LoVo (cell line): ENCODE measurements around the gene PTGS1.
"Not testable (repeated sequence)": the region's sequence is repeated elsewhere in the genome, so short reads cannot be mapped to it uniquely, and the experiment has no call there.

Experiments
- DNase-seq: peaks from one replicate; pipeline ENCODE4 v3.0.0-alpha.2; 2016; ENCODE audit warnings: low spot score

Gene PTGS1

GRCh38 chr9:122347348-122348287 is 23.2 kb upstream of the PTGS1 start:
- peak; percentile 59 for DNase-seq

- DNase-seq, result no peak
Observed at GRCh38 chr9:122348288-122348777, 22.5 kb upstream of the PTGS1 start.

- no peak for DNase-seq
Observed at GRCh38 chr9:122348791-122349190, 22.0 kb upstream of the PTGS1 start.

- DNase-seq, result no peak
Observed at GRCh38 chr9:122349201-122349600, 21.6 kb upstream of the PTGS1 start.

GRCh38 chr9:122350577-122351355 is 20.1 kb upstream of the PTGS1 start:
- DNase-seq, result peak; percentile 75

- DNase-seq, result no peak
Observed at GRCh38 chr9:122354536-122355199, 16.2 kb upstream of the PTGS1 start.

- DNase-seq, result no peak
Observed at GRCh38 chr9:122355336-122355875, 15.4 kb upstream of the PTGS1 start.

GRCh38 chr9:122356627-122357026 is 14.2 kb upstream of the PTGS1 start:
- DNase-seq, result no peak

- DNase-seq, result no peak
Observed at GRCh38 chr9:122360891-122361290, 9.9 kb upstream of the PTGS1 start.

GRCh38 chr9:122363131-122363530 is 7.7 kb upstream of the PTGS1 start:
- not testable (repeated sequence) for DNase-seq

- DNase-seq, result no peak
Observed at GRCh38 chr9:122364117-122364782, 6.6 kb upstream of the PTGS1 start.

GRCh38 chr9:122364783-122365150 is 6.1 kb upstream of the PTGS1 start:
- no peak for DNase-seq

GRCh38 chr9:122366074-122366660 is 4.7 kb upstream of the PTGS1 start:
- no peak for DNase-seq

GRCh38 chr9:122367065-122367464 is 3.8 kb upstream of the PTGS1 start:
- DNase-seq, result no peak

GRCh38 chr9:122367774-122368460 is 2.9 kb upstream of the PTGS1 start:
- peak; percentile 25 for DNase-seq

- DNase-seq, result no peak
Observed at GRCh38 chr9:122368642-122369041, 2.2 kb upstream of the PTGS1 start.

- no peak for DNase-seq
Observed at GRCh38 chr9:122370303-122370702, 521 bp upstream of the PTGS1 start.

GRCh38 chr9:122371846-122372245 is 1.0 kb downstream of the PTGS1 start:
- no peak for DNase-seq

- no peak for DNase-seq
Observed at GRCh38 chr9:122372856-122373845, 2.3 kb downstream of the PTGS1 start.
